ENCODE results near the gene CTNS. TPM values are rescaled to one million over a fixed set of nuclear protein-coding genes. Genes with fewer than 3 reads are reported as not detected.

The CTNS gene
- total RNA-seq, 2 donors from 2014 or later: 6.6 to 23.3 TPM

- no peaks in the 10 kb centered on the region for H3K9me3 ChIP-seq
- H3K4me1 ChIP-seq (ENCODE audit: control insufficient read depth in 1 of 2, low read depth in 2 of 2): no peaks in the 10 kb centered on the region
- no peak for ATAC-seq (ENCODE audit: insufficient number of reproducible peaks, low FRiP score, low read depth)
- no peak for TF ChIP-seq CTCF (IDR thresholded peaks at IDR 0.05)
- no peak for DNase-seq (ENCODE audit: low spot score)
- no peaks in the 10 kb centered on the region for H3K27me3 ChIP-seq (replicated peaks; ENCODE audit: insufficient read depth)
- H3K36me3 ChIP-seq: peaks cover 37% of the 10 kb centered on the region
- no peak overlapping the region for H3K4me3 ChIP-seq
- no peak overlapping the region for H3K27ac ChIP-seq
Observed at GRCh38 chr17:3626831-3627768, 9.5 kb upstream of the CTNS start.

GRCh38 chr17:3627769-3628167 is 8.8 kb upstream of the CTNS start:
- TF ChIP-seq CTCF (IDR thresholded peaks at IDR 0.05): no peak
- H3K4me1 ChIP-seq (ENCODE audit: control insufficient read depth in 1 of 2, low read depth in 2 of 2): no peaks in the 10 kb centered on the region
- DNase-seq (ENCODE audit: low spot score) (no peak), ATAC-seq (ENCODE audit: insufficient number of reproducible peaks, low FRiP score, low read depth) (no peak)
- peaks cover 34% of the 10 kb centered on the region for H3K36me3 ChIP-seq
- no peak overlapping the region for H3K4me3 ChIP-seq
- no peak overlapping the region for H3K27ac ChIP-seq
- no peaks in the 10 kb centered on the region for H3K27me3 ChIP-seq (replicated peaks; ENCODE audit: insufficient read depth)
- no peaks in the 10 kb centered on the region for H3K9me3 ChIP-seq

- DNase-seq (ENCODE audit: low spot score) (no peak), ATAC-seq (ENCODE audit: insufficient number of reproducible peaks, low FRiP score, low read depth) (no peak)
- Histone ChIP-seq H3K27ac (no peak overlapping the region), H3K27me3 (replicated peaks; ENCODE audit: insufficient read depth) (no peaks in the 10 kb centered on the region), H3K4me1 (ENCODE audit: control insufficient read depth in 1 of 2, low read depth in 2 of 2) (peaks cover 8 to 14% of the 10 kb centered on the region in 2 donors), H3K36me3 (peaks cover 21% of the 10 kb centered on the region), H3K9me3 (no peaks in the 10 kb centered on the region), H3K4me3 (no peak overlapping the region)
- no peak for TF ChIP-seq CTCF (IDR thresholded peaks at IDR 0.05)
Observed at GRCh38 chr17:3630781-3631180, 5.8 kb upstream of the CTNS start.

GRCh38 chr17:3632287-3632686 is 4.3 kb upstream of the CTNS start:
- H3K27me3 ChIP-seq (replicated peaks; ENCODE audit: insufficient read depth): no peaks in the 10 kb centered on the region
- H3K4me3 ChIP-seq: no peak overlapping the region
- no peak overlapping the region for H3K27ac ChIP-seq
- peaks cover 16% of the 10 kb centered on the region for H3K36me3 ChIP-seq
- no peak for TF ChIP-seq CTCF (IDR thresholded peaks at IDR 0.05)
- H3K9me3 ChIP-seq: no peaks in the 10 kb centered on the region
- DNase-seq (ENCODE audit: low spot score) (no peak), ATAC-seq (ENCODE audit: insufficient number of reproducible peaks, low FRiP score, low read depth) (no peak)
- peaks cover 11 to 19% of the 10 kb centered on the region in 2 donors for H3K4me1 ChIP-seq (ENCODE audit: control insufficient read depth in 1 of 2, low read depth in 2 of 2)

- H3K4me1 ChIP-seq (ENCODE audit: control insufficient read depth in 1 of 2, low read depth in 2 of 2): peaks cover 20 to 25% of the 10 kb centered on the region in 2 donors
- no peaks in the 10 kb centered on the region for H3K9me3 ChIP-seq
- H3K4me3 ChIP-seq: peak overlapping the region; percentile 96
- H3K27me3 ChIP-seq (replicated peaks; ENCODE audit: insufficient read depth): no peaks in the 10 kb centered on the region
- TF ChIP-seq CTCF (IDR thresholded peaks at IDR 0.05): peak; percentile 17
- no peak for DNase-seq (ENCODE audit: low spot score)
- ATAC-seq (ENCODE audit: insufficient number of reproducible peaks, low FRiP score, low read depth): no peak
- H3K36me3 ChIP-seq: no peaks in the 10 kb centered on the region
- H3K27ac ChIP-seq: peak overlapping the region; percentile 96 to 98
Observed at GRCh38 chr17:3635474-3636153, 946 bp upstream of the CTNS start.

Measured in thoracic aorta (tissue), 2 donors.